GM12878 (cell line): ENCODE results near the gene FTO. TPM values are rescaled to one million over a fixed set of nuclear protein-coding genes. Genes with fewer than 3 reads are reported as not detected.

Experiments used
- ATAC-seq: fragments of 200-7000 bp; cut with Tn5 transposase; 3 replicates; pipeline ENCODE4 v1.9.1; 2020; ENCODE audit warnings: mild to moderate bottlenecking, moderate library complexity
- BruUV-seq: library from RNA; stranded (reverse); fragments of 400-500 nt; replicated peaks from 2 replicates; lab custom pipeline; 2021; lab: Mats Ljungman, UMichigan
- CTCF ChIA-PET: fragments of 300-600 bp; sonication (Branson Sonifier 250); formaldehyde crosslinking; extraction: SDS; loops from one replicate; lab custom pipeline; 2021; ENCODE audit warnings: inconsistent platforms; lab: Yijun Ruan, JAX
- POLR2A ChIA-PET: fragments of 350-600 bp; formaldehyde crosslinking; extraction: SDS; loops from one replicate; lab custom pipeline; 2021; ENCODE audit warnings: inconsistent platforms; lab: Charles Lee
- RAD21 ChIA-PET: fragments of 300-600 bp; sonication (Branson Sonifier 250); formaldehyde crosslinking; loops from one replicate; lab custom pipeline; 2023; ENCODE audit warnings: antibody characterized with exemption; ENCODE audit not compliant: unreplicated experiment; lab: Charles Lee
- SMC1A ChIA-PET: fragments of 300-600 bp; sonication (Branson Sonifier 250); formaldehyde crosslinking; loops from one replicate; lab custom pipeline; 2023; ENCODE audit not compliant: unreplicated experiment, uncharacterized antibody; lab: Charles Lee
- DNase-seq: peaks from one replicate; pipeline ENCODE4 v3.0.0-alpha.2; 2011; ENCODE audit warnings: low read depth, low spot score
- FAIRE-seq: peaks from 3 replicates; lab custom pipeline; 2011; peaks lifted over from hg19 to GRCh38; lab: Jason Lieb, UNC
- H2AFZ ChIP-seq: 2 replicates; pipeline ENCODE4 v1.6.0; 2011; ENCODE audit warnings: low read depth, low read length, control low read depth; ENCODE audit not compliant: control insufficient read depth
- H3K27ac ChIP-seq: 2 replicates; pipeline ENCODE4 v1.5.1; 2011; ENCODE audit warnings: control low read depth; ENCODE audit not compliant: control insufficient read depth, insufficient read depth
- H3K27me3 ChIP-seq, 2 experiments: replicated peaks in 1 of 2; 2 replicates each; pipeline versions ENCODE4 v1.6.0 to v1.6.1; 2011; ENCODE audit warnings: low read length in 1 of 2; ENCODE audit not compliant: control insufficient read depth in 2 of 2, insufficient read depth in 2 of 2
- H3K36me3 ChIP-seq, 2 experiments: 2 replicates each; pipeline ENCODE4 v1.5.1; 2011; ENCODE audit warnings: low read length in 1 of 2; ENCODE audit not compliant: control insufficient read depth in 2 of 2, insufficient read depth in 2 of 2
- H3K4me1 ChIP-seq: 2 replicates; pipeline ENCODE4 v1.6.1; 2011; ENCODE audit warnings: mild to moderate bottlenecking, low read length, moderate library complexity, mixed read lengths; ENCODE audit not compliant: control insufficient read depth, insufficient read depth
- H3K4me2 ChIP-seq: 2 replicates; pipeline ENCODE4 v1.6.0; 2011; ENCODE audit warnings: control low read depth; ENCODE audit not compliant: control insufficient read depth, insufficient read depth
- H3K4me3 ChIP-seq: fragments of 200-600 bp; sonication (generic); 2 replicates; pipeline ENCODE4 v1.5.1; 2016
- H3K79me2 ChIP-seq: 2 replicates; pipeline ENCODE4 v1.6.0; 2011; ENCODE audit warnings: low read length; ENCODE audit not compliant: control insufficient read depth, insufficient read depth
- H3K9ac ChIP-seq: 2 replicates; pipeline ENCODE4 v1.8.0; 2011; ENCODE audit warnings: low read length, control low read depth, mixed read lengths; ENCODE audit not compliant: control insufficient read depth, insufficient read depth
- H3K9me3 ChIP-seq: replicated peaks from 3 replicates; pipeline ENCODE4 v1.5.1; 2011; ENCODE audit warnings: mild to moderate bottlenecking, low read length; ENCODE audit not compliant: control insufficient read depth, insufficient read depth
- H4K20me1 ChIP-seq: 2 replicates; pipeline ENCODE4 v1.6.0; 2011; ENCODE audit not compliant: control insufficient read depth, insufficient read depth
- BMI1 ChIP-seq: fragments of 450-650 bp; IDR thresholded peaks from 2 replicates; pipeline ENCODE4 v1.6.1; 2016; ENCODE audit warnings: mild to moderate bottlenecking, moderate library complexity, borderline replicate concordance
- CEBPB ChIP-seq, 2 experiments: fragments of 150-350 bp in 1 of 2; IDR thresholded peaks; 2 replicates each; pipeline ENCODE4 v1.6.1; 2012 to 2014; ENCODE audit warnings: low read depth in 2 of 2, low read length in 2 of 2, borderline replicate concordance in 1 of 2, inconsistent platforms in 1 of 2
- CHD2 ChIP-seq: IDR thresholded peaks from 2 replicates; pipeline ENCODE4 v1.6.1; 2011; ENCODE audit warnings: low read depth, low read length, improper control_type of control experiment, borderline replicate concordance
- HDGF ChIP-seq: fragments of 450-650 bp; IDR thresholded peaks from 2 replicates; pipeline ENCODE4 v1.6.1; 2016; ENCODE audit warnings: antibody characterized with exemption
- KLF5 ChIP-seq: fragments of 450-650 bp; IDR thresholded peaks from 2 replicates; pipeline ENCODE4 v1.6.1; 2014; ENCODE audit warnings: mild to moderate bottlenecking; ENCODE audit not compliant: partially characterized antibody
- MYB ChIP-seq: fragments of 150-350 bp; IDR thresholded peaks from 2 replicates; pipeline ENCODE4 v1.6.1; 2014; ENCODE audit warnings: mild to moderate bottlenecking, low read depth, low read length, borderline replicate concordance
- PAX5 ChIP-seq: IDR thresholded peaks from 2 replicates; pipeline ENCODE4 v1.6.1; 2011; ENCODE audit warnings: low read depth, low read length, borderline replicate concordance
- PML ChIP-seq: IDR thresholded peaks from 2 replicates; pipeline ENCODE4 v1.6.1; 2012; ENCODE audit warnings: low read length, inconsistent platforms
- RBBP5 ChIP-seq: fragments of 200-600 bp; sonication (generic); conservative IDR thresholded peaks from 2 replicates; pipeline ENCODE4 v1.6.1; 2016
- SIN3A ChIP-seq: IDR thresholded peaks from 2 replicates; pipeline ENCODE4 v1.6.1; 2012; ENCODE audit warnings: low read depth, low read length, improper control_type of control experiment
- SPI1 ChIP-seq: IDR thresholded peaks from 2 replicates; pipeline ENCODE4 v1.6.1; 2011; ENCODE audit warnings: low read depth, mild to moderate bottlenecking, low read length, moderate library complexity, borderline replicate concordance; ENCODE audit not compliant: insufficient read depth
- STAT1 ChIP-seq: fragments of 450-650 bp; conservative IDR thresholded peaks from 2 replicates; pipeline ENCODE4 v1.6.1; 2014; ENCODE audit warnings: antibody characterized with exemption, mild to moderate bottlenecking
- TCF3 ChIP-seq: IDR thresholded peaks from 2 replicates; pipeline ENCODE4 v1.6.1; 2012; ENCODE audit warnings: low read depth, mild to moderate bottlenecking, low read length, borderline replicate concordance; ENCODE audit not compliant: insufficient read depth
- USF2 ChIP-seq: IDR thresholded peaks from 2 replicates; pipeline ENCODE4 v1.6.1; 2011; ENCODE audit warnings: low read depth, low read length, improper control_type of control experiment, borderline replicate concordance
- YBX1 ChIP-seq: fragments of 450-650 bp; IDR thresholded peaks from 2 replicates; pipeline ENCODE4 v1.6.1; 2016; ENCODE audit warnings: antibody characterized with exemption
- ZNF274 ChIP-seq: IDR thresholded peaks from one replicate; pipeline ENCODE4 v1.8.0; 2011; ENCODE audit not compliant: insufficient read length, insufficient read depth
- in situ Hi-C: fragments of 300-500 bp; cut with MboI; formaldehyde crosslinking; loops from 9 replicates; pipeline ENCODE4 v1.14.3; 2018; ENCODE audit warnings: mixed read lengths
- intact Hi-C: fragments of 100-400 bp; cut with micrococcal nuclease; formaldehyde crosslinking; loops from one replicate; pipeline ENCODE4 v1.14.2; 2022; ENCODE audit not compliant: unreplicated experiment
- polyA plus RNA-seq, 11 experiments: library from polyadenylated mRNA; depleted of rRNA in 4 of 11; unstranded in 6 of 11; stranded (reverse) in 5 of 11; fragments of >200 nt; fragmentation: Nextera tagmentation in 4 of 11; fragmentation: Illumina TruSeq in 1 of 11; extraction: Ambion mirVana in 4 of 11; extraction: Trizol in 1 of 11; gene quantifications; 1 replicate in 1 of 11; 2 replicates in 10 of 11; pipeline versions ENCODE4 v1.2.1 to v1.2.3, GENCODE V29; 2011 to 2016; ENCODE audit warnings: inconsistent platforms in 2 of 11, missing spikeins in 2 of 11, low read depth in 1 of 11
- total RNA-seq, 4 experiments: library from RNA; depleted of rRNA in 3 of 4; stranded (reverse); fragments of >200 nt in 3 of 4; fragmentation: Illumina TruSeq in 1 of 4; extraction: Trizol in 1 of 4; gene quantifications; 2 replicates each; pipeline versions ENCODE4 v1.2.1 to v1.2.3, GENCODE V29; 2013 to 2021
- TF ChIP-seq, protein P1 (sequence below): fragments of 450-650 bp; IDR thresholded peaks from 2 replicates; pipeline ENCODE4 v1.6.1; 2017; ENCODE audit warnings: borderline replicate concordance
- TF ChIP-seq, protein P2 (sequence below): fragments of 450-650 bp; IDR thresholded peaks from 2 replicates; pipeline ENCODE4 v1.6.1; 2018; ENCODE audit warnings: mild to moderate bottlenecking, low read depth, moderate library complexity; ENCODE audit not compliant: partially characterized antibody
- TF ChIP-seq, protein P3 (sequence below): fragments of 450-650 bp; IDR thresholded peaks from 2 replicates; pipeline ENCODE4 v1.6.1; 2017; ENCODE audit warnings: mild to moderate bottlenecking

Gene FTO
- total and polyA plus RNA-seq, 10 of the 15 experiments (the other 5 are each of a cell fraction or from before 2014, with no cell fraction given), result 20.1 to 55.0 (median 47.0) TPM

GRCh38 chr16:53737552-53737951 is 33.6 kb downstream of the FTO start (continued):
- TF ChIP-seq SPI1 (no peak), BMI1 (no peak), RBBP5 (no peak), PML (no peak), YBX1 (no peak), CEBPB (IDR thresholded peaks at IDR 0.05; ENCODE audit: borderline replicate concordance in 1 of 2, low read depth in 2 of 2, low read length in 2 of 2) (no peak), USF2 (no peak), ZNF274 (no peak)
- TF ChIP-seq, protein P1, sequence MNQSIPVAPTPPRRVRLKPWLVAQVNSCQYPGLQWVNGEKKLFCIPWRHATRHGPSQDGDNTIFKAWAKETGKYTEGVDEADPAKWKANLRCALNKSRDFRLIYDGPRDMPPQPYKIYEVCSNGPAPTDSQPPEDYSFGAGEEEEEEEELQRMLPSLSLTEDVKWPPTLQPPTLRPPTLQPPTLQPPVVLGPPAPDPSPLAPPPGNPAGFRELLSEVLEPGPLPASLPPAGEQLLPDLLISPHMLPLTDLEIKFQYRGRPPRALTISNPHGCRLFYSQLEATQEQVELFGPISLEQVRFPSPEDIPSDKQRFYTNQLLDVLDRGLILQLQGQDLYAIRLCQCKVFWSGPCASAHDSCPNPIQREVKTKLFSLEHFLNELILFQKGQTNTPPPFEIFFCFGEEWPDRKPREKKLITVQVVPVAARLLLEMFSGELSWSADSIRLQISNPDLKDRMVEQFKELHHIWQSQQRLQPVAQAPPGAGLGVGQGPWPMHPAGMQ, result no peak
- TF ChIP-seq, all 136 proteins: peak for 0

DNA sequence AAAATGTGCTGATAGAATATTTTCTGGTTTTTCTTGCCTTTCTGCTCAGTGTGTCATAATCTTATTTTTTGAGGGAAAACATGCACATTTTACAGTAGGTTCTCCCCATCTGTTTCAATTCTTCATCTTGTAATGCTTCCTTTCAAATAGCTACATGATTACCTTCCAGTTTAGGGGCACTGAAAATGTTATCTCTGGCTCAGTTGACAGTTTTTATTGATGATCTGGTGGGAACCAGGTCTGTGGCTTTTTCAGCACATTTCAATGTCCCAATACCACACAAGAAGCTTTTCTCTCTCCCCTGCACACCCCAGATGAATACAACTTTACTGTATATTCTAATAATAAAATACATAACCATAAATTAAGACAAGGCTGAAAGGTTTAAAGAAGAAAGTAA is 36.5 kb downstream of the FTO start:
- Histone ChIP-seq H3K27ac (no peak overlapping the region), H3K36me3 (no peaks in the 10 kb centered on the region), H3K79me2 (no peaks in the 10 kb centered on the region; the same call in 1 of the 2 replicates), H2AFZ (no peak overlapping the region), H3K27me3 (no peaks in the 10 kb centered on the region), H3K4me2 (no peak overlapping the region), H3K9ac (no peak overlapping the region), H3K4me1 (peaks cover 4% of the 10 kb centered on the region), H3K4me3 (no peak overlapping the region), H4K20me1 (no peaks in the 10 kb centered on the region), H3K9me3 (no peaks in the 10 kb centered on the region)
- no peak for FAIRE-seq
- DNase-seq, result no peak
- CTCF ChIA-PET, result no interaction called here
- intact Hi-C loops, result no loop called here
- RAD21 ChIA-PET, result no interaction called here
- no peak for ATAC-seq
- in situ Hi-C loops, result no loop called here
- BruUV-seq, result no TSS peak
- SMC1A ChIA-PET, result interaction anchor here (1.0 to 5.1 kb wide), 2 partner anchors 13 to 138 kb away, joined by 3 to 28 read pairs; no protein-coding TSS in a partner anchor
- POLR2A ChIA-PET, result no interaction called here
- TF ChIP-seq, protein P2, sequence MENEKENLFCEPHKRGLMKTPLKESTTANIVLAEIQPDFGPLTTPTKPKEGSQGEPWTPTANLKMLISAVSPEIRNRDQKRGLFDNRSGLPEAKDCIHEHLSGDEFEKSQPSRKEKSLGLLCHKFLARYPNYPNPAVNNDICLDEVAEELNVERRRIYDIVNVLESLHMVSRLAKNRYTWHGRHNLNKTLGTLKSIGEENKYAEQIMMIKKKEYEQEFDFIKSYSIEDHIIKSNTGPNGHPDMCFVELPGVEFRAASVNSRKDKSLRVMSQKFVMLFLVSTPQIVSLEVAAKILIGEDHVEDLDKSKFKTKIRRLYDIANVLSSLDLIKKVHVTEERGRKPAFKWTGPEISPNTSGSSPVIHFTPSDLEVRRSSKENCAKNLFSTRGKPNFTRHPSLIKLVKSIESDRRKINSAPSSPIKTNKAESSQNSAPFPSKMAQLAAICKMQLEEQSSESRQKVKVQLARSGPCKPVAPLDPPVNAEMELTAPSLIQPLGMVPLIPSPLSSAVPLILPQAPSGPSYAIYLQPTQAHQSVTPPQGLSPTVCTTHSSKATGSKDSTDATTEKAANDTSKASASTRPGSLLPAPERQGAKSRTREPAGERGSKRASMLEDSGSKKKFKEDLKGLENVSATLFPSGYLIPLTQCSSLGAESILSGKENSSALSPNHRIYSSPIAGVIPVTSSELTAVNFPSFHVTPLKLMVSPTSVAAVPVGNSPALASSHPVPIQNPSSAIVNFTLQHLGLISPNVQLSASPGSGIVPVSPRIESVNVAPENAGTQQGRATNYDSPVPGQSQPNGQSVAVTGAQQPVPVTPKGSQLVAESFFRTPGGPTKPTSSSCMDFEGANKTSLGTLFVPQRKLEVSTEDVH, result no peak
- TF ChIP-seq CHD2 (no peak), SIN3A (no peak), KLF5 (no peak), HDGF (no peak), STAT1 (no peak), PAX5 (no peak), TCF3 (no peak), MYB (no peak)
- TF ChIP-seq, protein P3, sequence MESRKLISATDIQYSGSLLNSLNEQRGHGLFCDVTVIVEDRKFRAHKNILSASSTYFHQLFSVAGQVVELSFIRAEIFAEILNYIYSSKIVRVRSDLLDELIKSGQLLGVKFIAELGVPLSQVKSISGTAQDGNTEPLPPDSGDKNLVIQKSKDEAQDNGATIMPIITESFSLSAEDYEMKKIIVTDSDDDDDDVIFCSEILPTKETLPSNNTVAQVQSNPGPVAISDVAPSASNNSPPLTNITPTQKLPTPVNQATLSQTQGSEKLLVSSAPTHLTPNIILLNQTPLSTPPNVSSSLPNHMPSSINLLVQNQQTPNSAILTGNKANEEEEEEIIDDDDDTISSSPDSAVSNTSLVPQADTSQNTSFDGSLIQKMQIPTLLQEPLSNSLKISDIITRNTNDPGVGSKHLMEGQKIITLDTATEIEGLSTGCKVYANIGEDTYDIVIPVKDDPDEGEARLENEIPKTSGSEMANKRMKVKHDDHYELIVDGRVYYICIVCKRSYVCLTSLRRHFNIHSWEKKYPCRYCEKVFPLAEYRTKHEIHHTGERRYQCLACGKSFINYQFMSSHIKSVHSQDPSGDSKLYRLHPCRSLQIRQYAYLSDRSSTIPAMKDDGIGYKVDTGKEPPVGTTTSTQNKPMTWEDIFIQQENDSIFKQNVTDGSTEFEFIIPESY, result no peak
